K562 (cell line): Measurements from ENCODE around the gene ASPRV1. TPM values are rescaled to one million over a fixed set of nuclear protein-coding genes. Genes with fewer than 3 reads are reported as not detected.
A peak's percentile ranks its signal among the peaks of the same experiment; 100 is the strongest.

Source experiments
- ARID3A ChIP-seq: IDR thresholded peaks from 2 replicates; pipeline ENCODE4 v1.6.1; 2012; ENCODE audit warnings: low read depth, low read length, improper control_type of control experiment, borderline replicate concordance
- ARNT ChIP-seq, 2 experiments: fragments of 450-650 bp; IDR thresholded peaks; 2 replicates each; pipeline ENCODE4 v1.6.1; 2016; ENCODE audit warnings: mild to moderate bottlenecking in 1 of 2
- FOS ChIP-seq: IDR thresholded peaks from 3 replicates; pipeline ENCODE4 v1.6.1; 2011; ENCODE audit not compliant: insufficient read length; ENCODE audit errors: extremely low read depth
- FOXA1 ChIP-seq: fragments of 450-650 bp; IDR thresholded peaks from 2 replicates; pipeline ENCODE4 v1.6.1; 2016; ENCODE audit warnings: mild to moderate bottlenecking, borderline replicate concordance
- KDM5B ChIP-seq: fragments of 200-600 bp; sonication (generic); IDR thresholded peaks from 2 replicates; pipeline ENCODE4 v1.6.1; 2012; ENCODE audit warnings: low read depth, mild to moderate bottlenecking, moderate library complexity, low read length, control low read depth, inconsistent platforms; ENCODE audit not compliant: insufficient replicate concordance
- NUFIP1 ChIP-seq: fragments of 450-650 bp; IDR thresholded peaks from 2 replicates; pipeline ENCODE4 v1.6.1; 2018; ENCODE audit not compliant: partially characterized antibody
- POLR2A ChIP-seq: fragments of 450-650 bp; conservative IDR thresholded peaks from 2 replicates; pipeline ENCODE4 v1.6.1; 2016
- TAF7 ChIP-seq: fragments of 450-650 bp; IDR thresholded peaks from 2 replicates; pipeline ENCODE4 v1.6.1; 2016; ENCODE audit warnings: missing genetic modification characterization, missing compliant biosample characterization
- TBL1XR1 ChIP-seq, 2 experiments: IDR thresholded peaks; 2 replicates each; pipeline ENCODE4 v1.6.1; 2012; ENCODE audit warnings: improper control_type of control experiment in 2 of 2, low read length in 2 of 2, mild to moderate bottlenecking in 1 of 2
- ZNF146 ChIP-seq: IDR thresholded peaks from one replicate; pipeline ENCODE4 v1.6.1; 2018; ENCODE audit warnings: missing compliant biosample characterization; ENCODE audit not compliant: unreplicated experiment
- ZNF408 ChIP-seq: fragments of 250-450 bp; sonication (Bioruptor Pico); IDR thresholded peaks from 2 replicates; pipeline ENCODE4 v1.4.0; 2020; ENCODE audit warnings: low read depth, mild to moderate bottlenecking, moderate library complexity
- ZNF668 ChIP-seq: fragments of 250-450 bp; sonication (Bioruptor Pico); IDR thresholded peaks from 2 replicates; pipeline ENCODE4 v1.8.0; 2022; ENCODE audit warnings: mild to moderate bottlenecking, inconsistent platforms
- polyA plus RNA-seq, 8 experiments: library from polyadenylated mRNA; depleted of rRNA in 4 of 8; stranded (reverse) in 5 of 8; unstranded in 3 of 8; fragments of >200 nt; fragmentation: Nextera tagmentation in 2 of 8; fragmentation: Illumina TruSeq in 1 of 8; extraction: Ambion mirVana in 2 of 8; extraction: Trizol in 1 of 8; gene quantifications; 2 replicates each; pipeline versions ENCODE4 v1.2.1 to v1.2.3, GENCODE V29; 2011 to 2014; ENCODE audit warnings: inconsistent platforms in 1 of 8, missing spikeins in 1 of 8
- total RNA-seq, 7 experiments: library from RNA; depleted of rRNA in 6 of 7; stranded (reverse); fragments of >200 nt in 6 of 7; fragmentation: Illumina TruSeq in 2 of 7; extraction: Trizol in 2 of 7; gene quantifications; 2 replicates each; pipeline versions ENCODE4 v1.2.1 to v1.2.3, GENCODE V29; 2011 to 2021; ENCODE audit warnings: low replicate concordance in 1 of 7
- TF ChIP-seq, protein P1 (sequence below): fragments of 450-650 bp; IDR thresholded peaks from 2 replicates; pipeline ENCODE4 v1.6.1; 2016; ENCODE audit warnings: low read depth

Gene ASPRV1
- total and polyA plus RNA-seq, 9 of the 15 experiments (the other 6 are each of a cell fraction or from before 2014, with no cell fraction given) = 0.17 to 0.72 (median 0.47) TPM; not detected in 1

GRCh38 chr2:69946351-69947324 is 14.8 kb downstream of the ASPRV1 start (continued):
- TF ChIP-seq, protein P1, sequence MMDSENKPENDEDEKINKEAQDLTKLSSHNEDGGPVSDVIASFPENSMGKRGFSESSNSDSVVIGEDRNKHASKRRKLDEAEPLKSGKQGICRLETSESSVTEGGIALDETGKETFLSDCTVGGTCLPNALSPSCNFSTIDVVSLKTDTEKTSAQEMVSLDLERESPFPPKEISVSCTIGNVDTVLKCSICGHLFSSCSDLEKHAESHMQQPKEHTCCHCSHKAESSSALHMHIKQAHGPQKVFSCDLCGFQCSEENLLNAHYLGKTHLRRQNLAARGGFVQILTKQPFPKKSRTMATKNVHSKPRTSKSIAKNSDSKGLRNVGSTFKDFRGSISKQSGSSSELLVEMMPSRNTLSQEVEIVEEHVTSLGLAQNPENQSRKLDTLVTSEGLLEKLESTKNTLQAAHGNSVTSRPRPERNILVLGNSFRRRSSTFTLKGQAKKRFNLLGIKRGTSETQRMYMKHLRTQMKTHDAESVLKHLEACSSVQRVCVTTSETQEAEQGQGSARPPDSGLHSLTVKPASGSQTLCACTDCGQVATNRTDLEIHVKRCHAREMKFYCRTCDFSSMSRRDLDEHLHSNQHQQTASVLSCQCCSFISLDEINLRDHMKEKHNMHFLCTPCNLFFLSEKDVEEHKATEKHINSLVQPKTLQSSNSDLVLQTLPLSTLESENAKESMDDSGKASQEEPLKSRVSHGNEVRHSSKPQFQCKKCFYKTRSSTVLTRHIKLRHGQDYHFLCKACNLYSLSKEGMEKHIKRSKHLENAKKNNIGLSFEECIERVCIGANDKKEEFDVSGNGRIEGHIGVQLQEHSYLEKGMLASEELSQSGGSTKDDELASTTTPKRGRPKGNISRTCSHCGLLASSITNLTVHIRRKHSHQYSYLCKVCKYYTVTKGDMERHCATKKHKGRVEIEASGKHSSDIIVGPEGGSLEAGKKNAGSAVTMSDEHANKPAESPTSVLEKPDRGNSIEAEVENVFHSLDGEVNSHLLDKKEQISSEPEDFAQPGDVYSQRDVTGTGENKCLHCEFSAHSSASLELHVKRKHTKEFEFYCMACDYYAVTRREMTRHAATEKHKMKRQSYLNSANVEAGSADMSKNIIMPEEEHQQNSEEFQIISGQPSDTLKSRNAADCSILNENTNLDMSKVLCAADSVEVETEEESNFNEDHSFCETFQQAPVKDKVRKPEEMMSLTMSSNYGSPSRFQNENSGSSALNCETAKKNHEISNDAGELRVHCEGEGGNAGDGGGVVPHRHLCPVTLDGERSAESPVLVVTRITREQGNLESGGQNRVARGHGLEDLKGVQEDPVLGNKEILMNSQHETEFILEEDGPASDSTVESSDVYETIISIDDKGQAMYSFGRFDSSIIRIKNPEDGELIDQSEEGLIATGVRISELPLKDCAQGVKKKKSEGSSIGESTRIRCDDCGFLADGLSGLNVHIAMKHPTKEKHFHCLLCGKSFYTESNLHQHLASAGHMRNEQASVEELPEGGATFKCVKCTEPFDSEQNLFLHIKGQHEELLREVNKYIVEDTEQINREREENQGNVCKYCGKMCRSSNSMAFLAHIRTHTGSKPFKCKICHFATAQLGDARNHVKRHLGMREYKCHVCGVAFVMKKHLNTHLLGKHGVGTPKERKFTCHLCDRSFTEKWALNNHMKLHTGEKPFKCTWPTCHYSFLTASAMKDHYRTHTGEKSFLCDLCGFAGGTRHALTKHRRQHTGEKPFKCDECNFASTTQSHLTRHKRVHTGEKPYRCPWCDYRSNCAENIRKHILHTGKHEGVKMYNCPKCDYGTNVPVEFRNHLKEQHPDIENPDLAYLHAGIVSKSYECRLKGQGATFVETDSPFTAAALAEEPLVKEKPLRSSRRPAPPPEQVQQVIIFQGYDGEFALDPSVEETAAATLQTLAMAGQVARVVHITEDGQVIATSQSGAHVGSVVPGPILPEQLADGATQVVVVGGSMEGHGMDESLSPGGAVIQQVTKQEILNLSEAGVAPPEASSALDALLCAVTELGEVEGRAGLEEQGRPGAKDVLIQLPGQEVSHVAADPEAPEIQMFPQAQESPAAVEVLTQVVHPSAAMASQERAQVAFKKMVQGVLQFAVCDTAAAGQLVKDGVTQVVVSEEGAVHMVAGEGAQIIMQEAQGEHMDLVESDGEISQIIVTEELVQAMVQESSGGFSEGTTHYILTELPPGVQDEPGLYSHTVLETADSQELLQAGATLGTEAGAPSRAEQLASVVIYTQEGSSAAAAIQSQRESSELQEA = no peak
- TF ChIP-seq POLR2A = peak; percentile 35; the same call in 1 of the 2 replicates
- TF ChIP-seq TBL1XR1 (IDR thresholded peaks at IDR 0.05; ENCODE audit: low read length in 2 of 2) = no peak
- no peak for TF ChIP-seq TAF7 (tag)
- no peak for TF ChIP-seq NUFIP1
- no peak for TF ChIP-seq ZNF668 (CRISPR knock-in tag)
- TF ChIP-seq ARID3A = no peak
- no peak for TF ChIP-seq ARNT (IDR thresholded peaks at IDR 0.05)
- TF ChIP-seq KDM5B = no peak
- TF ChIP-seq ZNF146 (CRISPR knock-in tag) = no peak
- TF ChIP-seq FOXA1 = no peak
- TF ChIP-seq FOS = no peak
- TF ChIP-seq ZNF408 (CRISPR knock-in tag) = no peak
